Prostate gland (tissue), 2 donors: ENCODE measurements around the gene CYTIP.

Source experiments
- CTCF ChIP-seq, 4 experiments: fragments of 200-600 bp in 2 of 4; fragments of 450-650 bp in 2 of 4; sonication (generic) in 2 of 4; IDR thresholded peaks; 1 replicate in 3 of 4; 2 replicates in 1 of 4; pipeline ENCODE4 v1.5.1; 2016 to 2019; ENCODE audit warnings: antibody characterized with exemption in 4 of 4, mild to moderate bottlenecking in 2 of 4, moderate library complexity in 2 of 4
- POLR2A ChIP-seq: fragments of 450-650 bp; IDR thresholded peaks from one replicate; pipeline ENCODE4 v1.6.1; 2016; ENCODE audit warnings: antibody characterized with exemption, mild to moderate bottlenecking

- no peak for TF ChIP-seq CTCF (IDR thresholded peaks at IDR 0.05)
- TF ChIP-seq POLR2A: no peak
These were observed 49.0 kb downstream of the CYTIP start for GRCh38 chr2:157394928-157395327.
